Naive B cell (primary cell): ENCODE measurements around the gene ZFP42. TPM values are rescaled to one million over a fixed set of nuclear protein-coding genes. Genes with fewer than 3 reads are reported as not detected.

ENCODE experiments used
- ATAC-seq, 2 donors: fragments of 150-1000 bp; cut with Tn5 transposase; 2 replicates each; pipeline ENCODE4 v1.10.0; 2021; ENCODE audit warnings: low read depth in 2 of 2, mild to moderate bottlenecking in 2 of 2, moderate library complexity in 2 of 2
- DNase-seq: peaks from one replicate; pipeline ENCODE4 v3.0.0; 2022
- H3K27ac Mint-ChIP-seq, 6 donors: one replicate each; pipeline ENCODE4 v1.8.0; 2020 to 2022; ENCODE audit warnings: mild to moderate bottlenecking in 6 of 6, mixed read lengths in 6 of 6, moderate library complexity in 5 of 6, inconsistent platforms in 2 of 6
- H3K27me3 Mint-ChIP-seq, 3 donors: one replicate each; pipeline ENCODE4 v1.8.0; 2021 to 2022; ENCODE audit warnings: mixed read lengths in 3 of 3, mild to moderate bottlenecking in 1 of 3
- H3K36me3 Mint-ChIP-seq, 2 donors: one replicate each; pipeline ENCODE4 v1.8.0; 2020 to 2022; ENCODE audit warnings: mixed read lengths in 2 of 2, inconsistent platforms in 1 of 2, mild to moderate bottlenecking in 1 of 2
- H3K4me1 Mint-ChIP-seq, 3 donors: one replicate each; pipeline ENCODE4 v1.8.0; 2020 to 2022; ENCODE audit warnings: mixed read lengths in 3 of 3, inconsistent platforms in 1 of 3, mild to moderate bottlenecking in 1 of 3, moderate library complexity in 1 of 3
- H3K4me3 Mint-ChIP-seq, 8 donors: one replicate each; pipeline ENCODE4 v1.8.0; 2020 to 2022; ENCODE audit warnings: mild to moderate bottlenecking in 8 of 8, mixed read lengths in 8 of 8, moderate library complexity in 8 of 8, inconsistent platforms in 2 of 8
- H3K9me3 Mint-ChIP-seq, 7 donors: one replicate each; pipeline ENCODE4 v1.8.0; 2020 to 2022; ENCODE audit warnings: mixed read lengths in 7 of 7, mild to moderate bottlenecking in 5 of 7, inconsistent platforms in 2 of 7, moderate library complexity in 1 of 7
- polyA plus RNA-seq, 6 donors: library from polyadenylated mRNA; unstranded; fragments of 300-500 nt; fragmentation: Illumina TruSeq; gene quantifications; one replicate each; pipeline ENCODE4 v1.2.3, GENCODE V29; 2021; ENCODE audit warnings: low read depth in 6 of 6

ZFP42 gene
- polyA plus RNA-seq, 6 donors from 2014 or later: not detected

DNA sequence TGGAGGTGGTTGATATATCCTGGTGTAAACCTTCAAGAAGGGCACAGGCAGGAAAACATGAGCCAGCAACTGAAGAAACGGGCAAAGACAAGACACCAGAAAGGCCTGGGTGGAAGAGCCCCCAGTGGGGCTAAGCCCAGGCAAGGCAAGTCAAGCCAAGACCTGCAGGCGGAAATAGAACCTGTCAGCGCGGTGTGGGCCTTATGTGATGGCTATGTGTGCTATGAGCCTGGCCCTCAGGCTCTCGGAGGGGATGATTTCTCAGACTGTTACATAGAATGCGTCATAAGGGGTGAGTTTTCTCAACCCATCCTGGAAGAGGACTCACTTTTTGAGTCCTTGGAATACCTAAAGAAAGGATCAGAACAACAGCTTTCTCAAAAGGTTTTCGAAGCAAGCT, 7.2 kb downstream of the ZFP42 start:
- Mint-ChIP-seq H3K36me3 (no peaks in the 10 kb centered on the region), H3K9me3 (peaks cover 0 to 15% (median 1%) of the 10 kb centered on the region in 7 donors), H3K4me1 (no peaks in the 10 kb centered on the region), H3K27ac (no peak overlapping the region), H3K27me3 (no peaks in the 10 kb centered on the region), H3K4me3 (no peak overlapping the region)
- ATAC-seq (no peak), DNase-seq (no peak)

- Mint-ChIP-seq H3K4me3 (no peak overlapping the region), H3K4me1 (no peaks in the 10 kb centered on the region), H3K36me3 (no peaks in the 10 kb centered on the region), H3K27ac (no peak overlapping the region), H3K9me3 (peaks cover 0 to 15% (median 4%) of the 10 kb centered on the region in 7 donors), H3K27me3 (no peaks in the 10 kb centered on the region)
- ATAC-seq: no peak
- DNase-seq: no peak
Observed at GRCh38 chr4:188005561-188005960, 10.0 kb downstream of the ZFP42 start.

- H3K27ac Mint-ChIP-seq: no peak overlapping the region
- H3K4me3 Mint-ChIP-seq: no peak overlapping the region
- H3K9me3 Mint-ChIP-seq: peaks cover 0 to 15% (median 4%) of the 10 kb centered on the region in 7 donors
- no peaks in the 10 kb centered on the region for H3K36me3 Mint-ChIP-seq
- ATAC-seq (no peak), DNase-seq (no peak)
- H3K4me1 Mint-ChIP-seq: no peaks in the 10 kb centered on the region
- H3K27me3 Mint-ChIP-seq: no peaks in the 10 kb centered on the region
Observed at GRCh38 chr4:188006285-188006848, 10.8 kb downstream of the ZFP42 start.

GRCh38 chr4:188008377-188008776, 12.8 kb downstream of the ZFP42 start:
- no peaks in the 10 kb centered on the region for H3K27me3 Mint-ChIP-seq
- H3K9me3 Mint-ChIP-seq: peaks cover 0 to 9% (median 3%) of the 10 kb centered on the region in 7 donors
- no peaks in the 10 kb centered on the region for H3K36me3 Mint-ChIP-seq
- no peak overlapping the region for H3K4me3 Mint-ChIP-seq
- H3K4me1 Mint-ChIP-seq: no peaks in the 10 kb centered on the region
- no peak for DNase-seq
- no peak for ATAC-seq
- no peak overlapping the region for H3K27ac Mint-ChIP-seq

GRCh38 chr4:188012426-188012945, 16.9 kb downstream of the ZFP42 start:
- Mint-ChIP-seq H3K4me3 (no peak overlapping the region), H3K27ac (no peak overlapping the region), H3K27me3 (no peaks in the 10 kb centered on the region), H3K9me3 (peaks cover 0 to 12% (median 7%) of the 10 kb centered on the region in 7 donors), H3K36me3 (no peaks in the 10 kb centered on the region), H3K4me1 (no peaks in the 10 kb centered on the region)
- no peak for ATAC-seq
- DNase-seq: no peak

GRCh38 chr4:188015025-188015940, 19.7 kb downstream of the ZFP42 start:
- Mint-ChIP-seq H3K27me3 (no peaks in the 10 kb centered on the region), H3K9me3 (peaks cover 0 to 11% (median 5%) of the 10 kb centered on the region in 7 donors), H3K4me1 (no peaks in the 10 kb centered on the region), H3K27ac (no peak overlapping the region), H3K4me3 (no peak overlapping the region), H3K36me3 (no peaks in the 10 kb centered on the region)
- DNase-seq: no peak
- ATAC-seq: no peak

- no peak for DNase-seq
- Mint-ChIP-seq H3K9me3 (peaks cover 2 to 12% (median 5%) of the 10 kb centered on the region in 7 donors), H3K4me3 (no peak overlapping the region), H3K4me1 (no peaks in the 10 kb centered on the region), H3K27ac (no peak overlapping the region), H3K27me3 (no peaks in the 10 kb centered on the region), H3K36me3 (no peaks in the 10 kb centered on the region)
- ATAC-seq: no peak
Observed at GRCh38 chr4:188016754-188017153, 21.2 kb downstream of the ZFP42 start.

- DNase-seq: no peak
- H3K27me3 Mint-ChIP-seq: no peaks in the 10 kb centered on the region
- ATAC-seq: no peak
- no peak overlapping the region for H3K27ac Mint-ChIP-seq
- no peaks in the 10 kb centered on the region for H3K4me1 Mint-ChIP-seq
- H3K4me3 Mint-ChIP-seq: no peak overlapping the region
- no peaks in the 10 kb centered on the region for H3K36me3 Mint-ChIP-seq
- peaks cover 3 to 12% (median 7%) of the 10 kb centered on the region in 7 donors for H3K9me3 Mint-ChIP-seq
Observed at GRCh38 chr4:188018262-188018661, 22.7 kb downstream of the ZFP42 start.

DNA sequence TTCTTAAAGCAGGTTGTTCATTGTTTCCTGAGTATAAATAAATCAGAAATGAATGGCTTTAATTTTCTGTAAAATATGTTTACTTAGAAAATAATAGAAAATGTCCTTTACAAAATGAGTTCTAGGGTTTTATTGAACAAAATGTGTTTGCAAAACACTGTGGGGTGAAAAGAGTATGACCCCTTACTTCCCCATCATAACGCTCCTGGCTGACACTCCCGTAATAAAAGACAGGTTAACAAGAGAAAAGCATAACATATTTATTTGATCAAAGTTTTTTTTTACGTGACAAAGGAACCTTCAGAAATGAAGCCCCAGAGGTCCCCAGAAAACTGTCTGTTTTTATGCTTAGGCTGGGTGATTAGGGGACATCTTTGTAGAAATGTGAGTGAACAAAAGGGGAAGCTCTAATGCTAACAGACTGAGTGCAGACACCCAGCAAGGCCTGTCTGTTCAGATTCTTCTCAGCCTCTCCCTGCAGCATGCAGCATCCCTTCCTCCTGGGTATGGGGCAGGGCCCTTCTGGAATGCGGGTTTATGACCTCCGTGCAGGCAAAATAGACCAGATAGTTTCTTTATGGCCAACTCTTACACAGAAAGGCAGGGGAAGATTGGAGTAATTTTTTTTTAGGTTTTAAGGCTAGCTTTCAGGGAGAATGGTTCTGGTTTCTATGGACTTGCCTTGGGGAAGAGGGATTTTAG, 26.1 kb downstream of the ZFP42 start:
- Mint-ChIP-seq H3K27ac (no peak overlapping the region), H3K27me3 (no peaks in the 10 kb centered on the region), H3K4me3 (no peak overlapping the region), H3K36me3 (no peaks in the 10 kb centered on the region), H3K4me1 (no peaks in the 10 kb centered on the region), H3K9me3 (peaks cover 0 to 11% (median 2%) of the 10 kb centered on the region in 7 donors)
- no peak for ATAC-seq
- no peak for DNase-seq

DNA sequence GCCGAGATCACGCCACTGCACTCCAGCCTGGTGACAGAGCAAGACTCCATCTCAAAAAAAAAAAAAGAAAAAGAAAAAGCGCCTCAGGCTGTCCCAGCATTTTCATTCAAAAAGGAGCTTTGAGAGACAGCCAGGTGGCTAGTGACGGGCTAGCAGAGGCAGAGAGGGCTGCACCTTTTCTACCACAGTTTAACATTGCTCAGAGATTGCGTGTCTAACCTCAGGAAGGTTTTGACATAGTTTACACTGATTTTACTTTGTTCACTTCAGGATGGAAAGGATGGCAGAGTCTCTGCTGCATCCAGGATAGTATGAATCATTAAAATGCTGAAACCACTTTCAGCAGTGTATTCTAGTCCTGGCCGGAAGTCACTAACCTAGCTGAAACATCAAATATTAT, 28.1 kb downstream of the ZFP42 start:
- Mint-ChIP-seq H3K4me3 (no peak overlapping the region), H3K27ac (no peak overlapping the region), H3K9me3 (peaks cover 0 to 14% (median 3%) of the 10 kb centered on the region in 7 donors), H3K27me3 (no peaks in the 10 kb centered on the region), H3K36me3 (no peaks in the 10 kb centered on the region), H3K4me1 (no peaks in the 10 kb centered on the region)
- no peak for ATAC-seq
- DNase-seq: no peak

DNA sequence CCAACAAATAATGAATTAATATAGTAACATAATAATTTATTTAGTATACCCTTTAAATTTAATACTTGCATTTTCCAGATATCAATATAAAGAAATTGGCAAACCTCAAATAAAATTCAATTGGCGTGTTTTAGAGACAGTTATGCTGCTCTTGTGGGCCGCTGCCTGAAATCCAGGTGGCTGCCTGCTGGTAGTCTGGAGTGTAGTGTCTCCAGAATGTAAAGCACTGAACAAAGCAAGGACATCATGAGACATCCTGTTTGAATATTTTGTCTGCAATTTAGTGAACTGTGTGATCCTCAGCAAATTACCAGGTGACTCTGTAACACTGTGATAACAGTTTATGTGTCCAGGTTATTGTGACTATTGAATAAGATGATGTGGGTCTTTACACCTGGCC, 29.9 kb downstream of the ZFP42 start:
- Mint-ChIP-seq H3K27ac (no peak overlapping the region), H3K36me3 (no peaks in the 10 kb centered on the region), H3K9me3 (peaks cover 2 to 19% (median 8%) of the 10 kb centered on the region in 7 donors), H3K27me3 (no peaks in the 10 kb centered on the region), H3K4me3 (no peak overlapping the region), H3K4me1 (no peaks in the 10 kb centered on the region)
- ATAC-seq (no peak), DNase-seq (no peak)

GRCh38 chr4:188029114-188029513, 33.5 kb downstream of the ZFP42 start:
- Mint-ChIP-seq H3K27me3 (peaks cover 0 to 5% (median 0%) of the 10 kb centered on the region in 3 donors), H3K4me1 (peaks cover 0 to 7% (median 0%) of the 10 kb centered on the region in 3 donors), H3K9me3 (peaks cover 2 to 23% (median 11%) of the 10 kb centered on the region in 7 donors), H3K36me3 (peaks cover 0 to 4% of the 10 kb centered on the region in 2 donors), H3K27ac (no peak overlapping the region), H3K4me3 (peak overlapping the region in 1 of 8 donors; percentile 43)
- no peak for ATAC-seq
- DNase-seq: no peak

GRCh38 chr4:188030401-188030800, 34.8 kb downstream of the ZFP42 start:
- Mint-ChIP-seq H3K36me3 (peaks cover 0 to 4% of the 10 kb centered on the region in 2 donors), H3K9me3 (peaks cover 2 to 27% (median 11%) of the 10 kb centered on the region in 7 donors), H3K4me1 (peaks cover 0 to 7% (median 0%) of the 10 kb centered on the region in 3 donors), H3K4me3 (no peak overlapping the region), H3K27ac (no peak overlapping the region), H3K27me3 (peaks cover 0 to 5% (median 0%) of the 10 kb centered on the region in 3 donors)
- no peak for ATAC-seq
- DNase-seq: no peak
